Inferior parietal cortex (tissue), 1 donor: Measurements from ENCODE around the gene EMX2.
"Not testable (repeated sequence)": the region's sequence is repeated elsewhere in the genome, so short reads cannot be mapped to it uniquely, and the experiment has no call there.

ENCODE experiments used
- DNase-seq: peaks from one replicate; pipeline ENCODE4 v3.0.0-alpha.2; 2016; ENCODE audit errors: extremely low spot score

EMX2 gene

GRCh38 chr10:117560942-117561341 is 18.4 kb downstream of the EMX2 start:
- no peak for DNase-seq

DNA sequence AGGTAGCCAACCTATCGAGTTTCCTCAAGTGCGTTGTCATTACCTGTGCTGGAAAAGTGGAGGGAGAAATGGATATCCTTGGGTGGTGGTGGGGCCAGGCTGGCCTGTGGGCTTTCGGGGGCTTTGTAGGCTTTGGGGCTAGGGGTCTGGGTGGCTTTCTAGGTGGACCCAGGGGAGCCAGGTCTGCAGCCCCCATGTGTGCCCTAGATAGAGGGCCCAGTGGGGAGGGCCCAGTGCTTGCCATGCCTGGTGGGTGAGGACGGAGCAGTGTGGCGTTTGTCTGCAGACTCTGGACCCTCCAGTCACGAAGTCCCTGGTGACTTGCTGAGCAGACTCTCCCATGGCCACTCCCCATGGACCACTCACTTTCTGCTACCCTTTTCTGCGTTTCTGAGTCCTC is 19.7 kb downstream of the EMX2 start:
- no peak for DNase-seq

DNA sequence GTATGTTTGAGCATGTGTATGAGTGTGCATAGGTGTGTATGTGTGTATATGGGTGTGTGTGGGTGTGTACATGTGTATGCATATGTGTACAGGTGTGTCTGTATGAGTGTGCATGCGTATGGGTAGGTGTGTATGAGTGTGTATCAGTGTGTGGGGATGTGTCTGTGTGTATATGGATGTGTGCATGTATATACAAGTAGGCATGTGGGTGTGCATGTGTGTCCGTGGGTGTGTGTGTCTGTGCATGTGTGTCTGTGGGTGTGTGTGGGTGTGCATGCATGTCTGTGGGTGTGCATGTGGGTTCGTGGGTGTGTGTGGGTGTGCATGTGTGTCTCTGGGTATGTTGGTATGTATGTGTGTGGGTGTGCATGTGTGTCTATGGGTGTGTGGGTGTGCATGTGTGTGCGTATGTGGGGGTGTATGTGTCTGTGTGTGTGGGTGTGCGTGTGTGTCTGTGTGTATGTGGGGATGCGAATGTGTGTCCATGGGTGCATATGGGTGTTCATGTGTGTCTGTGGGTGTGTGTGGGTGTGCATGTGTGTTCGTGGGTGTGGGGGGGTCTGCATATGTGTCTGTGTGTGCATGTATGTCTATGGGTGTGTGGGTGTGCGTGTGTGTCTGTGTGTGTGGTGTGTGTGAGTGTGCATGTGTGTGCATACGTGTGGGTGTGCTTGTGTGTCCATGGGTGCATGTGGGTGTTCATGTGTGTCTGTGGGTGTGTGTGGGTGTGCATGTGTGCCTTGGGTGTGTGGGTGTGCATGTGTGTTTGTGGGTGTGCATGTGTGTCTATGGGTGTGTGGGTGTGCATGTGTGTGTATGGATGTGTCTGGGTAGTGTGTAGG is 20.6 kb downstream of the EMX2 start:
- DNase-seq = no peak

- no peak for DNase-seq
Measured at GRCh38 chr10:117563780-117564179, 21.2 kb downstream of the EMX2 start.

- no peak for DNase-seq
Measured at GRCh38 chr10:117565068-117565467, 22.5 kb downstream of the EMX2 start.

GRCh38 chr10:117568334-117568733 is 25.8 kb downstream of the EMX2 start:
- no peak for DNase-seq

DNA sequence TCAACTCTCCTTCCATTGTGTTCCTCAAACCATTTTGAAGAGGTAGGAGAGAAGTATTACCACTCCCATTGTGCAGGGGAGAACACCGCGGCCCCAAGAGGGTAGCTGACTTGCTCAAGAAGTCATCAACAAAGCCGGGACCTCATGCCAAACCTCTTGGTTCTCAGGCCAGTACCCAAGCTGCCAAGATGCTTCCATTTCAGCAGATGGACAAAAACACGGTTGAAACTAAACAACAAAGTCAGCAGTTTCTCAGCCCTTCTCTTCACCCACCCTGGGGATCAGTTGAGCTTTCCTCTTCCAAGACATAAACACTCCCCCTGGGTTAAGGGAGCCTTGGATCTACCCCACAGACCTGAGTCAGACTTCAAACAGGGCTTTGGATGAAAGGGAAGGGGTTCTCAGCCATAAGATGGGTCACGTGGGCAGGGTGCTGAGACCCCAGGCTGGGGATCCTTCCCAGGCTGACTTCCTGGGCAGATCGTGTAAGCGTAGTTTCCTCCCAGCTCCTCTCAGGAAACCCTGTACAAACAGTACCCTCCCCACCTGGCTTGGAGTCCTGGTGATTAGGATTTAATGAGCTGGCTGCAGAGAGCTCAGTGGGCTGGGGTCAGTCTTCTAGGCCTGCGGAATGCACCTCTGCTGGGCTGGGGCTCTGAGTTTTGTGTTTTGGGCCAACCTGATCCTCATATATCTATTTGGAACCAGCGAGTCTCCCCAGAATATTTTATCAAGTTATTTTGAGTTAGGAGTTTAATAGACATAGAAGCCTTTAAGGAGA is 27.3 kb downstream of the EMX2 start:
- no peak for DNase-seq

- DNase-seq = no peak
Measured at GRCh38 chr10:117570880-117571279, 28.3 kb downstream of the EMX2 start.

DNA sequence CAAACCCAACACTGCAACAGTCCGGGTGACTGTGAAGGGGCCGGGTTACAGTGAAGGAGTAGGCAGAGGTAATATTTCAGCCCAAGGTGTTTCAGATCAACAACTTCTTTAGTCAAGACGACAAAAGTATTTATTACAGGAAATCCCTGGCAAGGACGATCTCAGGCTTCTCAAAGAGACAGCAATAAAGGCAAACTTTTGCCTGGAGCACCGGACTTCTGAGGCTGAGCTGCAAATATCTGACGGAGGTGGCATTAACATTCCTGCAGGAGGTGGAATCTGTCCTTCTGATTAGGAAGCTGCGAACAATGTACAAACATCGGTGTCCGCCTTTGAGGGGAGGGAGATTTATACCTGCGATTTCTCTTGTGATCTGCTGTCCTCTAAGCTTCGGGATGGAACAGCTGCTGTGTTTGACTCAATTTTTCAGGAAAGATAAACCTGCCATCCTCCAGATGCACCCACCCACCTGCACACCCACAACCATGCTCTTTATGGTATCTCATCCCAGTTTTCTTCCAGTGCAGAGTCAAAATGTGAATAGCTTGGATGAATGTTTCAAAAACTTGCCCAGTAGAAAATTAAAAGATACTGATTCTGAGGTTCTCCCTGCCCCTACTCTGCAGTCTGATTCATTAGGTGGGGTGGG is 32.1 kb downstream of the EMX2 start:
- no peak for DNase-seq

GRCh38 chr10:117578490-117578889 is 35.9 kb downstream of the EMX2 start:
- no peak for DNase-seq

GRCh38 chr10:117578999-117579590 is 36.5 kb downstream of the EMX2 start:
- no peak for DNase-seq

DNA sequence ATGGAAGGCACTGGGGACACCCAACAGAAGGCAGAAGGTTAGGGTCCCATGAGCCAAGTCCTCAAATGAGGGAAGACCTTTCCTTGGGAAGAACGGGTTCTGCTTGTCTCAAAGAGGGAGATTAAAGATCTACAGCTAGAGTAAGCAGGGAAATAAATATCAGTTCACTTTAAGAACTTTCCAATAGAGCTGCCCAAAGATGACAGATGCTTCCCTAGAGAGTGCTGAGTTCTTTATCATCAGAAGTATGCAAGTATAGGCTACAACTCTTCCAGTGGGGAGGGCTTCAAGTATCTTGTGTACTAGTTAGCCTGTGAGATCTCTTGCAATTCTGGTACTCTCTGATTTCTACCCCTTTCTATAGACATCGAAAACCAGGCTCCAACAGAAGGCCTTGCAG is 39.4 kb downstream of the EMX2 start:
- DNase-seq = no peak

- not testable (repeated sequence) for DNase-seq
Measured at GRCh38 chr10:117584831-117585230, 42.3 kb downstream of the EMX2 start.

- no peak for DNase-seq
Measured at GRCh38 chr10:117587036-117587435, 44.5 kb downstream of the EMX2 start.

- no peak for DNase-seq
Measured at GRCh38 chr10:117590101-117590875, 47.7 kb downstream of the EMX2 start.

- DNase-seq = no peak
Measured at GRCh38 chr10:117591043-117591442, 48.5 kb downstream of the EMX2 start.

- DNase-seq = no peak
Measured at GRCh38 chr10:117594722-117595121, 52.2 kb downstream of the EMX2 start.

- no peak for DNase-seq
Measured at GRCh38 chr10:117596706-117597105, 54.2 kb downstream of the EMX2 start.

- no peak for DNase-seq
Measured at GRCh38 chr10:117597216-117597615, 54.7 kb downstream of the EMX2 start.
